G401 (cell line): ENCODE measurements around the gene ZIC2. TPM values are rescaled to one million over a fixed set of nuclear protein-coding genes. Genes with fewer than 3 reads are reported as not detected.
A peak's percentile ranks its signal among the peaks of the same experiment; 100 is the strongest.

Experiments used
- DNase-seq: peaks from one replicate; pipeline ENCODE4 v3.0.0-alpha.2; 2015; ENCODE audit warnings: low spot score
- in situ Hi-C: cut with HindIII; loops from 2 replicates; pipeline ENCODE4 v1.10.0; 2016; ENCODE audit warnings: low sequenced_read_pairs, mixed read lengths
- total RNA-seq: library from RNA; depleted of rRNA; stranded (reverse); fragments of >200 nt; shearing (Covaris generic); gene quantifications from 2 replicates; pipeline ENCODE4 v1.2.3, GENCODE V29; 2014

The ZIC2 gene
- total RNA-seq, 1 experiment from 2014 or later, result 16.8 TPM

DNA sequence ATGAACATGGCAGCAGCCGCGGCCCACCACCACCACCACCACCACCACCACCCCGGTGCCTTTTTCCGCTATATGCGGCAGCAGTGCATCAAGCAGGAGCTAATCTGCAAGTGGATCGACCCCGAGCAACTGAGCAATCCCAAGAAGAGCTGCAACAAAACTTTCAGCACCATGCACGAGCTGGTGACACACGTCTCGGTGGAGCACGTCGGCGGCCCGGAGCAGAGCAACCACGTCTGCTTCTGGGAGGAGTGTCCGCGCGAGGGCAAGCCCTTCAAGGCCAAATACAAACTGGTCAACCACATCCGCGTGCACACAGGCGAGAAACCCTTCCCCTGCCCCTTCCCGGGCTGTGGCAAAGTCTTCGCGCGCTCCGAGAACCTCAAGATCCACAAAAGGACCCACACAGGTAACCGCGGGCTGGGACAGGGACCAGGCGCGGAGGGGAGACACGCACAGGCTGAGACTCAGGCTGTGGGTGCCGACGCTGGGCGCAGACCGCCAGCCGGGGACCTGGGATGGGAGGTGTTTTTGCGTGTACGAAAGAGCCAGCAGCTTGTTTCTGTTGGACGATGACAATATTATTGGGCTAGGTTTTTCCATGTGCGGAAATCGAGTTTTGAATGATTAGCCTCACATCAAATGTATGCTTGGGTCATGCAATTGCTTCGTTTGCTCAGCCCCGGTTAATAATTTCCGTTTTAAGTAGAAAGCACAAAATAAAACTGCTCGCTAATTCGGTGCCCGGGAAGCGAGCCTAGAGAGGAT lies 1.3 kb downstream of the ZIC2 start:
- in situ Hi-C loops, result no loop called here
- peak; percentile 3 for DNase-seq

GRCh38 chr13:99983499-99984401 lies 2.2 kb downstream of the ZIC2 start:
- DNase-seq, result peak; percentile 29
- in situ Hi-C loops, result no loop called here

DNA sequence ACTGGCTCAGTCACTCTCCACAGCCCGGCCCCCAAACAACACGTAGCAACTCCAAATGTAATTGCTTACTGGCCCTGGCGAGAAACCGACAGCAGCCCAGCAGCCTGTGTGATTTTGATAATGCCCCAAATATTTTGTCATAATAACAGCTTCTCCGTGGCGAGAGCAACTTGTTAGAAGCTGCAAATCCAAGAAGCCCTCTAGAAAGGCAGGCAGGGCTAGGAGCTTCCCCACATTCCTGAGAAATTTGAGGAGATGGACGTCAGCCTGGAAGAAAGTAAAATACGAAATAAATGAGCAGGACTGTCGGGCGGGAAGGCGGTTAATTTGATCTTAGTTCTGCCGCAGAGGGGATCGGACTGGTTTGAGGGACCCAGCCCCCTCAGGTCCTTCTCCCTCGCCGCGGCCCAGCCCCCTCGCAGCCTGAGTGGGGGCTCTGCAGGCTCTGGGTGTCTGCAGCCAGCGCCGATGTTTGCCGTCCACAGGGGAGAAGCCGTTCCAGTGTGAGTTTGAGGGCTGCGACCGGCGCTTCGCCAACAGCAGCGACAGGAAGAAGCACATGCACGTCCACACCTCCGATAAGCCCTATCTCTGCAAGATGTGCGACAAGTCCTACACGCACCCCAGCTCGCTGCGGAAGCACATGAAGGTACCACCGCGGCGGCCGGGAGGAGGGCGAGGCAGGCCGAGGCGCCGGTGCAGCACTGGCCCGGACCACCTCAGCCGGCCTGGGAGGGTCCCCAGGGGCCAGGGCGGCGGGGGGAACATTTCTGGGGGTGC lies 3.1 kb downstream of the ZIC2 start:
- in situ Hi-C loops, result no loop called here
- peak; percentile 37 for DNase-seq

- in situ Hi-C loops, result no loop called here
- peak; percentile 20 for DNase-seq
These were observed 3.8 kb downstream of the ZIC2 start for GRCh38 chr13:99985241-99985874.

- DNase-seq, result peak; percentile 55
- in situ Hi-C loops, result no loop called here
These were observed 4.4 kb downstream of the ZIC2 start for GRCh38 chr13:99985886-99986527.

GRCh38 chr13:99986741-99987140 lies 5.2 kb downstream of the ZIC2 start:
- in situ Hi-C loops, result no loop called here
- DNase-seq, result peak; percentile 84

- in situ Hi-C loops, result no loop called here
- DNase-seq, result peak; percentile 67
These were observed 5.8 kb downstream of the ZIC2 start for GRCh38 chr13:99987154-99988019.

DNA sequence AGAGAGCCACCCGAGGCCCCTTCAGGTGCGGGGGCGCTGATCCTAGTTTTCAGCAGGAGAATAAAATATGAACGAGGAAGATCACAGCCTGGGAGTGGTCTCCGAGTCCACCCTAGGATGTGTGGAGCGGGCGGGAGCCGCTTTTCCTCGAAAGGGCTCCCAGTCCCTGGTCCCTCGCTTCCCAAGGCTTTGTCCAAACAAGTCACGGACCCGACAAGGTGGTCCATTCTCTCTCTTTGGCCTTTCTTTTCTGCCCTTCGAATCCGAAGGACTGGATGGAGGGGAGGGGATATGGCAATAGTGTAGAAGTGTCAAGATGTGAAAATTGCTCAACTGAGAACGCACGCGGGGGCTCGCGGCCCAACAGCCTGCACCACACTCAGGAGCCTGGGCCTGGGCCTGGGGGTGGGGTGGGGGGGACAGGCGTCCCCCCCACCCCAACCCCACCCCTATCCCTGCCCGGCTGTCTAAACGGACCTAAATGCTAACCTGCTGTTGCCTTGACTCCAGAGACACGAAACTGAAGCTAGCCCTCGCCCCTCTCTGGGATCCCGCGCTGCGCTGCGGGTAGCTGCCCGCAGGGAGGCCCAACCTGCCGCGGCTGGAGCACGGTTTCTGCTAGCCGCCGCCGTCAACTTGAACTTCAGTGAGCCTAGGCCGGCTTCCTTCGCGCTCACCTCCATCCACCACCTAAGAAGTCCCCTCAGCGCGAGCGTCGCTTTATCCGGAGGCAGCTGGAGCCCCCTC lies 7.1 kb downstream of the ZIC2 start:
- in situ Hi-C loops, result no loop called here
- peak; percentile 54 for DNase-seq

DNA sequence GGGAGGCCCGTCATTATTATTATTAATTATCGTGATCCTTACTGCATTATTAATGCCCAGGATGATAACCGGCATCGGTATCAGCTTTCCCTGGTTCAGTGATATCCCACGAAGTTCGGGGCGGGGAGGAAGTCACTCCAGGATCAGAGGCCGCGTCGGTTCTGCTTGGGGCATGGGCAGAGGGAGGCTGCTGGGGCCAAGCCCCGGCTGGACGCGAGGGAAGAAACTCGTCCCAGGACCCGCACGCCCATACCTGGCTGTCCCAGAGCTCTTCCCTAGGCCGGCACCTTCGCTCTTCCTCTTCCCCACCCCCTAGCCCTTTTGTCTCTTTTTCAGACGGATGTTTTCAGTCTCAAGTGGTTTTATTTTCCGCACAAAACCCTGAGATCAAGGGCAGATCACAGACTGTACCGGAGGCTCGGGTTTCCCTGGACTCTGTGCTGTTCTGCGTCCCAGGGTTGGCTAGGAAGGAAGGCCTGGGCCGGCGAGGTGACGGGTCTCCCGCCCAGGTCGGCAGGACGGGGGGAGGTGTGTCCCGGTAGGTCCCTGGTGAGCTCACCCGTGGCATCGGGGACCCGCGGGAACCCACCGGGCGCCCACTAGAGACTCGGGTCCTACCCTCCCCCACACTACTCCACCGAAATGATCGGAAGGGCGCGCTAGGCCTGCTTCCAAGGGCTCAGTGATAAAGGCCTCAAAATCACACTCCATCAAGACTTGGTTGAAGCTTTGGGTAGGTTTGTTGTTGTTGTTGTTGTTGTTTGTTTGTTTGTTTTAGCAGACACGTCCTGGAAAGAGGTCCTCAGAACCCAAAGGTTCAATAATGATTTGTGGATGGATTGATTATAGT lies 7.9 kb downstream of the ZIC2 start:
- in situ Hi-C loops, result no loop called here
- peak; percentile 55 for DNase-seq

GRCh38 chr13:99990126-99990977 lies 8.8 kb downstream of the ZIC2 start:
- in situ Hi-C loops, result no loop called here
- peak; percentile 81 for DNase-seq

GRCh38 chr13:99991013-99991827 lies 9.6 kb downstream of the ZIC2 start:
- DNase-seq, result peak; percentile 51
- in situ Hi-C loops, result no loop called here

DNA sequence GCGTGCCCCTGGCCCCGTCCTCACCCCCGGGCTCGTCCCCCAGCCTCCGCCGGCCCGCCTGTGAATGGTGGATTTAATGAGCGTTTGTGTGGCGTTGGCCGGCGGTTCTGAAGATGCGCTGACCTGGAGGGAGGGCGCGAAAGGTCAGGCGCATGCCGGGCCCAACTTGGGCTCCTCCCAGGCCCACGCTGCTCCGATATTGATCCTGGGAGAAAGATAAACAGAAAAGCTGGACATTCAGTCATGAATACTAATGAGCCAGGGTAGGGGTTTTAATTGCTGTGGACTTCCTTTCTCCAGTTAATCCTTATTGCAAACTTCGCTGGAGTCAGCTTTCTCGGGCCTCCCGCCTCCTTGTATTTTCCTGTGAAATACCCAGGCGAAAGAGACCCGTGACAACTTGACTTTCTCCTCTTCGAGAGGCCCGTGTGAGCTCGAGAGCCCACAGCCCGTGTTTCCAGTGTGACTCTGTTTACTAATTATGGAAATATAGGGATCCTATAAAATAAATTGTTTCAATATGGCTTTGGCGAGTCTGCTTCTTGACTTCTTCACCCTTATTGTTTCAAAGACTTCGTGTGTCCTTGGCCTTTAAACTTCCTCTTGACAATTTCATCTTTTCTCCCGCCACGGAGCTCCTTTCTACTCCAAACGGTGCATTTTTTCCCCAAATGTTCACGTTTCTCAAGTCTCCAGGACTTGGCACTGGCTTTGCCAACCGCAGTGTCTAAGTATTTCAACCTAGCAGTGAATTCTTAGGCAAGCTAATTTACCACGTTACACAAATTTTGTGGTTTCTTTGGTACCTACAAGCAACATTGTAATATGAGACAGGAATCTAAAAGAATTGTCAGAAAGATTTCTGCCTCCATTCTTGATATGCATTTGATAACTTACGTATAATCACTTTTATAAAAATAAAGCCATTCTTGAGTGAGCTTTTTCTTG lies 10.5 kb downstream of the ZIC2 start:
- in situ Hi-C loops, result no loop called here
- peak; percentile 68 for DNase-seq

- in situ Hi-C loops, result no loop called here
- peak; percentile 30 for DNase-seq
These were observed 11.4 kb downstream of the ZIC2 start for GRCh38 chr13:99992949-99993351.
